Measurements from ENCODE around the gene RBBP5. TPM values are rescaled to one million over a fixed set of nuclear protein-coding genes. Genes with fewer than 3 reads are reported as not detected.

The RBBP5 gene
- total RNA-seq, 2 donors from 2014 or later = 5.6 to 9.3 TPM

DNA sequence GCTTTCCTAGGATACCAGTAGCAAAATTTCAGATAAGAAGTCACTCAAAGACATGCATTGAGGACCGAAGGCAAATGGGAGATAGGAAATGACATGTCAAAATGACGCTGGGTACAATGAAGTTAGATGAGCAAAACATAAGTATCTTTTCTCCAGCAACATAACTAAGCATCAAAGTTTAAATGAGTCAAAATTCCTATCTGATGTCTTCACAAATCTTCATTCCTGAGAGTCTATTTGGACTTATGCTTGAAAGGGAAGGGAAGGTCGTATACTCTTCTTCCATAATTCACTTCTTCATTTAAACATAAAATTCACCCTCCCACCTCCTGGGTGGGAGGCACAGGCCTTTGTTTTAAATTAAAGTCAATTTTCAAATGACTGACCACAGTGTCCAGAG lies 33.4 kb downstream of the RBBP5 start:
- intact Hi-C loops (cut with DNase I) = no loop called here
- ATAC-seq = no peak
- no peaks in the 10 kb centered on the region for H3K4me1 ChIP-seq
- DNase-seq = no peak
- no peak overlapping the region for H3K27ac ChIP-seq
- H3K9me3 ChIP-seq = no peaks in the 10 kb centered on the region
- TF ChIP-seq POLR2A (IDR thresholded peaks at IDR 0.05) (no peak), CTCF (IDR thresholded peaks at IDR 0.05) (no peak)
- no peak overlapping the region for H3K4me3 ChIP-seq
- no peaks in the 10 kb centered on the region for H3K27me3 ChIP-seq
- 79 to 82% methylated on average over 3 of the region's 3 CpGs for WGBS, 2 donors
- peaks cover 0 to 9% of the 10 kb centered on the region in 2 donors for H3K36me3 ChIP-seq (replicated peaks in 1 of 2; ENCODE audit: insufficient read depth in 1 of 2, low read depth in 2 of 2)

- Histone ChIP-seq H3K9me3 (no peaks in the 10 kb centered on the region), H3K27me3 (no peaks in the 10 kb centered on the region), H3K4me1 (no peaks in the 10 kb centered on the region), H3K27ac (no peak within 1 kb of the TSS), H3K4me3 (no peak within 1 kb of the TSS), H3K36me3 (replicated peaks in 1 of 2; ENCODE audit: insufficient read depth in 1 of 2, low read depth in 2 of 2) (peaks cover 0 to 3% of the 10 kb centered on the region in 2 donors)
- ATAC-seq (no peak), DNase-seq (no peak)
- intact Hi-C loops (cut with DNase I) = no loop called here
- TF ChIP-seq POLR2A (IDR thresholded peaks at IDR 0.05) = no peak
- WGBS, 2 donors = 80 to 91% methylated on average over 2 of the region's 2 CpGs
Measured at GRCh38 chr1:205084360-205084759, 37.4 kb downstream of the RBBP5 start, which contains the start of gene TMEM81. Gene TMEM81 (minus strand): TSS chr1:205084460. CDS start chr1:205084320, 140 bp downstream.

DNA sequence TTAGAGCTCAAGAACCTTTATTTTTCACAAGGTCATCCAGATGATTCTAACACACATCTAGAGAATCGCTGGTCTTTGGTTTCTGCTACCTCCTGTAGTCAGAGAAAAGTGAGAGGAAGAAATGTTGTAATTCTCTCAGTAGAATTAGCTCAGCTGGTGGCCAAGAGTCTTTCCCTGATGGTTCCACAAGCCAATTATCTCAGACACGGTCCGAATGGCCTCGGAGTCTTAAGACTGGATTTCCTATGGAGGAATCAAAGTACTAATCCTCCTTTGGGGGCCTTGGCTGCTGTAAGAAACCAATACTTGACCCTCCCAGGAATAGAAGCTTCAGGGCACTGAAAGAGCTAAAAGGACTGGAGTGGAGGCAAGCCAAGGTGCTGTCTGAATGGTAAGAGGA lies 39.3 kb downstream of the RBBP5 start:
- no peak for ATAC-seq
- no peaks in the 10 kb centered on the region for H3K36me3 ChIP-seq (replicated peaks in 1 of 2; ENCODE audit: insufficient read depth in 1 of 2, low read depth in 2 of 2)
- no peaks in the 10 kb centered on the region for H3K4me1 ChIP-seq
- 89 to 100% methylated on average over 2 to 4 of the region's 4 CpGs for WGBS, 2 donors
- DNase-seq = no peak
- H3K27ac ChIP-seq = no peak overlapping the region
- H3K27me3 ChIP-seq = no peaks in the 10 kb centered on the region
- TF ChIP-seq POLR2A (IDR thresholded peaks at IDR 0.05) = no peak
- no peak for TF ChIP-seq CTCF (IDR thresholded peaks at IDR 0.05)
- H3K4me3 ChIP-seq = no peak overlapping the region
- H3K9me3 ChIP-seq = no peaks in the 10 kb centered on the region
- intact Hi-C loops (cut with DNase I) = no loop called here

GRCh38 chr1:205077934-205078311 lies 43.9 kb downstream of the RBBP5 start:
- H3K4me1 ChIP-seq = no peaks in the 10 kb centered on the region
- DNase-seq = no peak
- intact Hi-C loops (cut with DNase I) = no loop called here
- H3K36me3 ChIP-seq (replicated peaks in 1 of 2; ENCODE audit: insufficient read depth in 1 of 2, low read depth in 2 of 2) = no peaks in the 10 kb centered on the region
- no peak overlapping the region for H3K27ac ChIP-seq
- H3K4me3 ChIP-seq = no peak overlapping the region
- WGBS, 2 donors = 71 to 95% methylated on average over 1 of the region's 1 CpG
- no peak for ATAC-seq
- no peak for TF ChIP-seq POLR2A (IDR thresholded peaks at IDR 0.05)
- TF ChIP-seq CTCF (IDR thresholded peaks at IDR 0.05) = no peak
- no peaks in the 10 kb centered on the region for H3K9me3 ChIP-seq
- no peaks in the 10 kb centered on the region for H3K27me3 ChIP-seq

GRCh38 chr1:205077158-205077933 lies 44.4 kb downstream of the RBBP5 start:
- DNase-seq = no peak
- Histone ChIP-seq H3K27me3 (no peaks in the 10 kb centered on the region), H3K4me1 (no peaks in the 10 kb centered on the region), H3K27ac (no peak overlapping the region), H3K9me3 (no peaks in the 10 kb centered on the region), H3K36me3 (replicated peaks in 1 of 2; ENCODE audit: insufficient read depth in 1 of 2, low read depth in 2 of 2) (no peaks in the 10 kb centered on the region), H3K4me3 (no peak overlapping the region)
- no peak for TF ChIP-seq CTCF (IDR thresholded peaks at IDR 0.05)
- TF ChIP-seq POLR2A (IDR thresholded peaks at IDR 0.05) = no peak
- intact Hi-C loops (cut with DNase I) = no loop called here
- no peak for ATAC-seq
- WGBS, 2 donors = 89 to 93% methylated on average over 6 to 7 of the region's 7 CpGs
